ENCODE results near the gene GPN1. TPM values are rescaled to one million over a fixed set of nuclear protein-coding genes. Genes with fewer than 3 reads are reported as not detected.
"Not testable (repeated sequence)": the region's sequence is repeated elsewhere in the genome, so short reads cannot be mapped to it uniquely, and the experiment has no call there.

GPN1 gene
- total RNA-seq, 2 donors from 2014 or later = 38.5 to 55.4 TPM

- H3K27ac Mint-ChIP-seq = no peak overlapping the region
Measured at GRCh38 chr2:27672723-27673486, 44.1 kb downstream of the GPN1 start.

GRCh38 chr2:27680571-27680970 is 51.7 kb downstream of the GPN1 start:
- Mint-ChIP-seq H3K9me3 (no peaks in the 10 kb centered on the region), H3K4me3 (no peak overlapping the region), H3K27ac (peak overlapping the region; percentile 85), H3K27me3 (no peaks in the 10 kb centered on the region), H3K36me3 (ENCODE audit: low read depth) (peaks cover 93% of the 10 kb centered on the region), H3K4me1 (peaks cover 26% of the 10 kb centered on the region)
- no peak for ATAC-seq (replicated peaks)

More at GRCh38 chr2:27672723-27673486, 44.1 kb downstream of the GPN1 start:
- H3K27me3 Mint-ChIP-seq = no peaks in the 10 kb centered on the region
- peaks cover 97% of the 10 kb centered on the region for H3K36me3 Mint-ChIP-seq (ENCODE audit: low read depth)
- peaks cover 11% of the 10 kb centered on the region for H3K4me1 Mint-ChIP-seq
- H3K9me3 Mint-ChIP-seq = no peaks in the 10 kb centered on the region
- no peak for ATAC-seq (replicated peaks)
- H3K4me3 Mint-ChIP-seq = no peak overlapping the region

- H3K27me3 Mint-ChIP-seq = no peaks in the 10 kb centered on the region
- H3K9me3 Mint-ChIP-seq = no peaks in the 10 kb centered on the region
- H3K4me3 Mint-ChIP-seq = peak overlapping the region; percentile 53
- H3K36me3 Mint-ChIP-seq (ENCODE audit: low read depth) = peaks cover 94% of the 10 kb centered on the region
- H3K4me1 Mint-ChIP-seq = peaks cover 26% of the 10 kb centered on the region
- peak; percentile 89 for ATAC-seq (replicated peaks)
- peak overlapping the region; percentile 85 for H3K27ac Mint-ChIP-seq
Measured at GRCh38 chr2:27681841-27682240, 53.0 kb downstream of the GPN1 start.

- ATAC-seq (replicated peaks) = peak; percentile 89
- Mint-ChIP-seq H3K27ac (peak overlapping the region; percentile 85), H3K4me3 (peak overlapping the region; percentile 53), H3K36me3 (ENCODE audit: low read depth) (peaks cover 94% of the 10 kb centered on the region), H3K4me1 (peaks cover 26% of the 10 kb centered on the region)
- H3K27me3 Mint-ChIP-seq, H3K9me3 Mint-ChIP-seq: not testable (repeated sequence)
Measured at GRCh38 chr2:27682334-27682771, 53.5 kb downstream of the GPN1 start.

GRCh38 chr2:27683390-27684071 is 54.7 kb downstream of the GPN1 start:
- Mint-ChIP-seq H3K4me3 (peak overlapping the region; percentile 53), H3K36me3 (ENCODE audit: low read depth) (peaks cover 94% of the 10 kb centered on the region), H3K4me1 (peaks cover 26% of the 10 kb centered on the region), H3K27ac (peak overlapping the region; percentile 85), H3K27me3 (no peaks in the 10 kb centered on the region), H3K9me3 (no peaks in the 10 kb centered on the region)
- peak; percentile 47 for ATAC-seq (replicated peaks)

GRCh38 chr2:27685006-27685405 is 56.2 kb downstream of the GPN1 start:
- peak overlapping the region; percentile 31 for H3K27ac Mint-ChIP-seq
- peaks cover 93% of the 10 kb centered on the region for H3K36me3 Mint-ChIP-seq (ENCODE audit: low read depth)
- not testable (repeated sequence) for H3K9me3 Mint-ChIP-seq; H3K27me3 Mint-ChIP-seq; ATAC-seq (replicated peaks)
- peaks cover 26% of the 10 kb centered on the region for H3K4me1 Mint-ChIP-seq
- peak overlapping the region; percentile 6 for H3K4me3 Mint-ChIP-seq

- Mint-ChIP-seq H3K4me1 (peaks cover 26% of the 10 kb centered on the region), H3K9me3 (no peaks in the 10 kb centered on the region), H3K4me3 (no peak overlapping the region), H3K27me3 (no peaks in the 10 kb centered on the region), H3K27ac (no peak overlapping the region), H3K36me3 (ENCODE audit: low read depth) (peaks cover 90% of the 10 kb centered on the region)
- ATAC-seq (replicated peaks) = no peak
Measured at GRCh38 chr2:27685577-27685976, 56.7 kb downstream of the GPN1 start.

- no peak overlapping the region for H3K4me3 Mint-ChIP-seq
- no peaks in the 10 kb centered on the region for H3K9me3 Mint-ChIP-seq
- H3K4me1 Mint-ChIP-seq = peaks cover 11% of the 10 kb centered on the region
- ATAC-seq (replicated peaks) = no peak
- H3K36me3 Mint-ChIP-seq (ENCODE audit: low read depth) = peaks cover 92% of the 10 kb centered on the region
- no peak overlapping the region for H3K27ac Mint-ChIP-seq
- H3K27me3 Mint-ChIP-seq = no peaks in the 10 kb centered on the region
Measured at GRCh38 chr2:27687232-27687631, 58.4 kb downstream of the GPN1 start.

GRCh38 chr2:27689424-27689823 is 60.6 kb downstream of the GPN1 start:
- Mint-ChIP-seq H3K4me3 (no peak overlapping the region), H3K36me3 (ENCODE audit: low read depth) (peaks cover 88% of the 10 kb centered on the region), H3K9me3 (no peaks in the 10 kb centered on the region), H3K4me1 (no peaks in the 10 kb centered on the region), H3K27me3 (no peaks in the 10 kb centered on the region), H3K27ac (no peak overlapping the region)
- no peak for ATAC-seq (replicated peaks)

GRCh38 chr2:27690052-27690451 is 61.2 kb downstream of the GPN1 start:
- Mint-ChIP-seq H3K36me3 (ENCODE audit: low read depth) (peaks cover 85% of the 10 kb centered on the region), H3K27ac (no peak overlapping the region), H3K27me3 (no peaks in the 10 kb centered on the region), H3K4me1 (no peaks in the 10 kb centered on the region), H3K9me3 (no peaks in the 10 kb centered on the region), H3K4me3 (no peak overlapping the region)
- no peak for ATAC-seq (replicated peaks)

- ATAC-seq (replicated peaks) = peak; percentile 48
- Mint-ChIP-seq H3K4me3 (peak overlapping the region; percentile 16), H3K4me1 (no peaks in the 10 kb centered on the region), H3K27me3 (no peaks in the 10 kb centered on the region), H3K9me3 (no peaks in the 10 kb centered on the region), H3K27ac (peak overlapping the region; percentile 54), H3K36me3 (ENCODE audit: low read depth) (peaks cover 44% of the 10 kb centered on the region)
Measured at GRCh38 chr2:27697660-27698059, 68.8 kb downstream of the GPN1 start.

Other genes with a start within 250 kb of the GPN1 start
- gene ZNF513, start 248.3 kb upstream of the GPN1 start, total RNA-seq = 10 to 100 TPM; 10.8 to 16.2 TPM
- 100 to 1,000 TPM in 1 of 2 donors, 10 to 100 TPM in 1; 67.0 to 158 TPM for gene PPM1G, start 219.5 kb upstream of the GPN1 start, total RNA-seq
- 10 to 100 TPM; 65.2 to 76.1 TPM for gene NRBP1, start 200.4 kb upstream of the GPN1 start, total RNA-seq
- 1 to 10 TPM; 2.6 to 5.0 TPM for gene KRTCAP3, start 186.7 kb upstream of the GPN1 start, total RNA-seq
- 10 to 100 TPM; 10.5 to 18.6 TPM for gene IFT172, start 139.3 kb upstream of the GPN1 start, total RNA-seq
- under 1 TPM in 1 of 2 donors, not detected in 1; 0.21 TPM for gene FNDC4, start 133.8 kb upstream of the GPN1 start, total RNA-seq
- not detected for gene GCKR, start 132.2 kb upstream of the GPN1 start, total RNA-seq
- 10 to 100 TPM; 27.2 to 39.5 TPM for gene ZNF512, start 46.0 kb upstream of the GPN1 start, total RNA-seq
- under 1 TPM; 0.26 to 0.45 TPM for gene CCDC121, start within 50 bp of the GPN1 start, total RNA-seq
- gene SUPT7L, start 34.6 kb downstream of the GPN1 start, total RNA-seq = 10 to 100 TPM; 27.7 to 32.7 TPM
- gene SLC4A1AP, start 34.8 kb downstream of the GPN1 start, total RNA-seq = 10 to 100 TPM; 23.6 to 25.5 TPM
- gene MRPL33, start 142.7 kb downstream of the GPN1 start, total RNA-seq = 10 to 100 TPM; 53.1 to 76.3 TPM